Heart left ventricle (tissue), 16 donors: ENCODE measurements around the gene AFAP1L1. TPM values are rescaled to one million over a fixed set of nuclear protein-coding genes. Genes with fewer than 3 reads are reported as not detected.

Experiments used
- ATAC-seq, 4 donors: fragments of 200-7000 bp; cut with Tn5 transposase; one replicate each; pipeline ENCODE4 v1.9.1; 2020 to 2022; ENCODE audit warnings: moderate library complexity in 4 of 4, mild to moderate bottlenecking in 3 of 4, moderate number of reproducible peaks in 1 of 4
- DNase-seq, 5 donors: peaks; one replicate each; pipeline ENCODE4 v3.0.0-alpha.2; 2020
- H3K27ac ChIP-seq, 12 donors: fragments of 200-600 bp; sonication (generic) in 4 of 12; one replicate each; pipeline versions ENCODE4 v1.5.0 to v1.8.0; 2016 to 2022; ENCODE audit warnings: mild to moderate bottlenecking in 2 of 12
- H3K27me3 ChIP-seq, 9 donors: fragments of 200-600 bp; sonication (generic) in 2 of 9; one replicate each; pipeline versions ENCODE4 v1.5.1 to v1.8.0; 2016 to 2022; ENCODE audit warnings: mild to moderate bottlenecking in 3 of 9
- H3K36me3 ChIP-seq, 9 donors: fragments of 200-600 bp; sonication (generic) in 2 of 9; one replicate each; pipeline versions ENCODE4 v1.5.0 to v1.8.0; 2018 to 2022; ENCODE audit warnings: mild to moderate bottlenecking in 2 of 9
- H3K4me1 ChIP-seq, 12 donors: fragments of 200-600 bp; sonication (generic) in 4 of 12; one replicate each; pipeline versions ENCODE4 v1.5.0 to v1.8.0; 2016 to 2022; ENCODE audit warnings: mild to moderate bottlenecking in 3 of 12
- H3K4me3 ChIP-seq, 12 donors: fragments of 200-600 bp; sonication (generic) in 4 of 12; one replicate each; pipeline versions ENCODE4 v1.5.0 to v1.8.0; 2017 to 2022; ENCODE audit warnings: mild to moderate bottlenecking in 9 of 12, moderate library complexity in 4 of 12
- H3K9me3 ChIP-seq, 12 donors: fragments of 200-600 bp; sonication (generic) in 4 of 12; one replicate each; pipeline versions ENCODE4 v1.5.0 to v1.8.0; 2016 to 2022; ENCODE audit warnings: mild to moderate bottlenecking in 1 of 12
- POLR2A ChIP-seq, 2 donors: fragments of 450-650 bp; IDR thresholded peaks; one replicate each; pipeline ENCODE4 v1.6.1; 2017; ENCODE audit warnings: antibody characterized with exemption in 2 of 2, mild to moderate bottlenecking in 2 of 2, moderate library complexity in 2 of 2
- WGBS, 4 donors: extraction: QIAGEN DNeasy Blood & Tissue Kit in 2 of 4; methylation state at CpG; one replicate each; pipeline versions ENCODE4 v1.1.5 to v1.1.7; 2013 to 2018; 5-methylcytosine and 5-hydroxymethylcytosine counted together
- intact Hi-C, 10 donors: fragments of 100-400 bp; cut with DNase I; formaldehyde crosslinking; loops; one replicate each; pipeline versions ENCODE4 v1.11.1 to v1.14.2; 2022
- polyA plus RNA-seq, 2 donors: library from polyadenylated mRNA; stranded (reverse); fragments of 200-250 nt; gene quantifications; one replicate each; pipeline ENCODE4 v1.2.3, GENCODE V29; 2013
- total RNA-seq, 9 donors: library from RNA; depleted of rRNA in 2 of 9; stranded (reverse); fragments of >200 nt in 2 of 9; fragmentation: NEBNext Ultra II Directional in 3 of 9; extraction: Animal tissue kit (Norgen Biotek cat#: 25700) in 3 of 9; gene quantifications; one replicate each; pipeline versions ENCODE4 v1.1.0 to v1.2.4, GENCODE V29; 2016 to 2023
- TF ChIP-seq, protein P1 (sequence below), 12 donors: fragments of 200-600 bp; sonication (generic) in 4 of 12; IDR thresholded peaks; one replicate each; pipeline versions ENCODE4 v1.5.0 to v1.8.0; 2018 to 2022; ENCODE audit warnings: antibody characterized with exemption in 12 of 12, mild to moderate bottlenecking in 5 of 12
- donor health status: ischemic (EF 13 %, LVEDD 7.1; RV severe dilation, severe dysfunction).
- donor health status: healthy with polysubstance abuse.
- donor health status: DM: no; HTN: yes; CAD: no.
- donor health status: DM: no; HTN: no; CAD: no.
- donor health status: ischemic (EF 25% LVEDD 6.9; RV normal size, moderate dysfunction).
- donor health status: ischemic (EF 25% LVEDD 5.7; RV mildly dilated, moderate dysfunction).
- donor health status: healthy.
- donor health status: DM: yes; HTN: yes; CAD: no.
- donor health status: ischemic (EF 35%, LVEDD 5.7; RV mildly dilated, moderate dysfunction).
- donor health status: nonischemic (EF 11% LVEDD 7.7; RV severe dilation, severe dysfunction).
- donor health status: DM: yes; HTN: yes; CAD: no.
- donor health status: PGD.
- donor health status: ischemic (EF 29% LVEDD 5.4; RV normal size, mild dysfunction).
- donor health status: nonischemic (EF 23%, LVEDD 6.1; RV moderate dilation, normal function).

Gene AFAP1L1
- total and polyA plus RNA-seq, 11 donors = 30.4 to 57.7 (median 45.0) TPM

GRCh38 chr5:149273237-149273636 is 1.6 kb downstream of the AFAP1L1 start:
- Histone ChIP-seq H3K9me3 (peaks cover 0 to 11% (median 7%) of the 10 kb centered on the region in 12 donors), H3K27ac (peak overlapping the region; percentile 85 to 98 (median 94)), H3K4me1 (peaks cover 0 to 59% (median 43%) of the 10 kb centered on the region in 12 donors), H3K36me3 (peaks cover 0 to 9% (median 0%) of the 10 kb centered on the region in 9 donors), H3K27me3 (peaks cover 0 to 24% (median 0%) of the 10 kb centered on the region in 9 donors), H3K4me3 (peak overlapping the region; percentile 61 to 94 (median 72))
- DNase-seq (no peak), ATAC-seq (peak in 1 of 4 donors; percentile 14)
- intact Hi-C loops = loop anchor here in 3 of 10 donors (5.0 kb wide), 5 partner anchors 34 to 289 kb away; partner anchors contain the start of gene PCYOX1L (in 2 of the 3)
- TF ChIP-seq, protein P1, sequence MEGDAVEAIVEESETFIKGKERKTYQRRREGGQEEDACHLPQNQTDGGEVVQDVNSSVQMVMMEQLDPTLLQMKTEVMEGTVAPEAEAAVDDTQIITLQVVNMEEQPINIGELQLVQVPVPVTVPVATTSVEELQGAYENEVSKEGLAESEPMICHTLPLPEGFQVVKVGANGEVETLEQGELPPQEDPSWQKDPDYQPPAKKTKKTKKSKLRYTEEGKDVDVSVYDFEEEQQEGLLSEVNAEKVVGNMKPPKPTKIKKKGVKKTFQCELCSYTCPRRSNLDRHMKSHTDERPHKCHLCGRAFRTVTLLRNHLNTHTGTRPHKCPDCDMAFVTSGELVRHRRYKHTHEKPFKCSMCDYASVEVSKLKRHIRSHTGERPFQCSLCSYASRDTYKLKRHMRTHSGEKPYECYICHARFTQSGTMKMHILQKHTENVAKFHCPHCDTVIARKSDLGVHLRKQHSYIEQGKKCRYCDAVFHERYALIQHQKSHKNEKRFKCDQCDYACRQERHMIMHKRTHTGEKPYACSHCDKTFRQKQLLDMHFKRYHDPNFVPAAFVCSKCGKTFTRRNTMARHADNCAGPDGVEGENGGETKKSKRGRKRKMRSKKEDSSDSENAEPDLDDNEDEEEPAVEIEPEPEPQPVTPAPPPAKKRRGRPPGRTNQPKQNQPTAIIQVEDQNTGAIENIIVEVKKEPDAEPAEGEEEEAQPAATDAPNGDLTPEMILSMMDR (IDR thresholded peaks at IDR 0.05) = no peak
- no peak for TF ChIP-seq POLR2A (IDR thresholded peaks at IDR 0.05)
- WGBS, 4 donors = 30 to 47% (median 36%) methylated on average over 5 of the region's 5 CpGs

DNA sequence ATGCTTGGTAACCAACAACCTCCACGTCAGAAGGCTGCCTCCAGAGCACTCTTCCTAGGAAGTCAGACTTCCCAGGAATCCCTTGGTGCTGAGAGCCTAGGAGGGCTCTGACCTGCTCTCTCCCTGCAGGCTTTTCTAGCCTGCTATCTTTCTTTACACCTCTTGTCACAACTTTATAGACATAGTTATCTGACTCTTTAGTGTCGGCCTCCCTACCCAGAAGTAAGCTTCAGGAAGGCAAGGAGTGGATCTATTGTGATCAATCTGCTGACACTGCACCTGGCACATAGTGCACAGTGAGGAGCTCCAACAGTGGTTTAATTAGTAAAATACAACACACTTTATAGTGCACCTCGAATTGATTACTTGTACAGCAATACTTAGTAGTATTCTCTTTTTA is 2.3 kb downstream of the AFAP1L1 start:
- DNase-seq = no peak
- Histone ChIP-seq H3K36me3 (peaks cover 0 to 9% (median 0%) of the 10 kb centered on the region in 9 donors), H3K4me1 (peaks cover 0 to 66% (median 50%) of the 10 kb centered on the region in 12 donors), H3K27ac (peak overlapping the region in 11 of 12 donors; percentile 85 to 98 (median 95)), H3K27me3 (peaks cover 0 to 24% (median 0%) of the 10 kb centered on the region in 9 donors), H3K4me3 (peak overlapping the region in 8 of 12 donors; percentile 69 to 94 (median 76)), H3K9me3 (peaks cover 0 to 4% (median 1%) of the 10 kb centered on the region in 12 donors)
- peak in 1 of 4 donors; percentile 1 for ATAC-seq
- TF ChIP-seq, protein P1 (IDR thresholded peaks at IDR 0.05) = no peak
- TF ChIP-seq POLR2A (IDR thresholded peaks at IDR 0.05) = no peak
- intact Hi-C loops = loop anchor here in 3 of 10 donors (5.0 kb wide), 5 partner anchors 33 to 288 kb away; partner anchors contain the start of gene PCYOX1L (in 2 of the 3)
- WGBS, 4 donors = 36 to 49% (median 42%) methylated on average over 3 of the region's 3 CpGs

DNA sequence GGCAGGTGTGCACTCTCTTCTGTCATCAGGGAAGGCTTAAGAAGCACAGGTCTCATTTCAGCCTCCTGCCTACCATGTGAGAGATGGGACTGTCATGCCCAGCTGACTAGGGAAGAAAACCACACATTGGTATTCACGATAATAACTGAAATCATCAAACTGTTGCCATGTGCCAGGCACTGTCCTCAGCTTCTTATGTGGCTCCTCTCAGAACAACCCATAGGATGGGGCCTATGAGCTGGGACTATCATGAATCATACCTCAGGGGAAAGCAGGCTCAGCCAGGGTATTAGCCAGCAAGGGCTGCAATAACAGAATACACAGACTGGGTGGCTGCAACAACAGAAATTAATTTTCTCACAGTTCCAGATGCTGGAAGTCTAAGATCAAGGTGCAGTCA is 3.3 kb downstream of the AFAP1L1 start:
- DNase-seq = no peak
- TF ChIP-seq, protein P1 (IDR thresholded peaks at IDR 0.05) = no peak
- TF ChIP-seq POLR2A (IDR thresholded peaks at IDR 0.05) = no peak
- H3K9me3 ChIP-seq = no peaks in the 10 kb centered on the region
- WGBS, 4 donors = 27 to 59% (median 49%) methylated on average over 1 of the region's 1 CpG
- peak overlapping the region in 4 of 12 donors; percentile 22 to 98 (median 96) for H3K27ac ChIP-seq
- intact Hi-C loops = loop anchor here in 3 of 10 donors (5.0 kb wide), 5 partner anchors 32 to 287 kb away; partner anchors contain the start of gene PCYOX1L (in 2 of the 3)
- peaks cover 0 to 9% (median 0%) of the 10 kb centered on the region in 9 donors for H3K36me3 ChIP-seq
- peaks cover 5 to 76% (median 60%) of the 10 kb centered on the region in 12 donors for H3K4me1 ChIP-seq
- no peak for ATAC-seq
- H3K4me3 ChIP-seq = no peak overlapping the region
- H3K27me3 ChIP-seq = peaks cover 0 to 24% (median 0%) of the 10 kb centered on the region in 9 donors

DNA sequence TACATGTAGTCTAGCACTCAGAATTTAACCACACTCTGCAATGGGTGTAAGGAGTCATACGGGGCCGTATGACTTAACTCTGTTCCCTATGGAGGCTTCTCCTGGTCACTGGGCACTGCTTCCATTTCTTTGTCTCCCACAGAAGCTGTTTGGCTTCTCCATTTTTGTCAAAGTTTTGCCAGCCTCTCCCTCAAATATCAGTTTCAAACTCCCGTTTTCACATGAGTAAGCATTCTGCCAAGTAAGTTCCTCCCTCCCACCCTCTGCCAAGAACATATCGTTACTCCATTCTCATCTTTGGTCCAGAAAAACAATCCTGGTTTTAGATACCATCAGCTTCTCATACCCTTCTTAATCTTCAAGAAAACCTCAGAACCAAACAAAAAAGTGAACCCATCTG is 6.1 kb downstream of the AFAP1L1 start:
- TF ChIP-seq, protein P1 (IDR thresholded peaks at IDR 0.05) = no peak
- TF ChIP-seq POLR2A (IDR thresholded peaks at IDR 0.05) = no peak
- H3K9me3 ChIP-seq = no peaks in the 10 kb centered on the region
- peaks cover 8 to 96% (median 71%) of the 10 kb centered on the region in 12 donors for H3K4me1 ChIP-seq
- H3K36me3 ChIP-seq = peaks cover 0 to 9% (median 0%) of the 10 kb centered on the region in 9 donors
- H3K27ac ChIP-seq = peak overlapping the region in 8 of 12 donors; percentile 4 to 92 (median 77)
- ATAC-seq = no peak
- intact Hi-C loops = no loop called here
- peaks cover 0 to 5% (median 0%) of the 10 kb centered on the region in 9 donors for H3K27me3 ChIP-seq
- WGBS, 4 donors = 45 to 48% (median 46%) methylated on average over 4 of the region's 4 CpGs
- DNase-seq = no peak
- no peak overlapping the region for H3K4me3 ChIP-seq
